CD4-positive, CD25-positive, alpha-beta regulatory T cell (primary cell): Measurements from ENCODE around the gene PRKG1. TPM values are rescaled to one million over a fixed set of nuclear protein-coding genes. Genes with fewer than 3 reads are reported as not detected.

Experiments used
- ATAC-seq, 2 donors: fragments of 150-1000 bp; cut with Tn5 transposase; one replicate each; pipeline ENCODE4 v1.10.0; 2021; ENCODE audit warnings: low read depth in 2 of 2, moderate number of reproducible peaks in 2 of 2, moderate library complexity in 1 of 2
- DNase-seq, 3 donors: peaks; one replicate each; pipeline versions ENCODE4 v3.0.0 to v3.0.0-alpha.2; 2012 to 2022; ENCODE audit warnings: mixed read lengths in 1 of 3
- H3K27ac ChIP-seq: one replicate; pipeline ENCODE4 v1.7.0; 2013; ENCODE audit warnings: mild to moderate bottlenecking, low read length; ENCODE audit not compliant: insufficient read depth, poor library complexity, severe bottlenecking
- H3K27me3 ChIP-seq: one replicate; pipeline ENCODE4 v1.7.0; 2013; ENCODE audit warnings: low read length; ENCODE audit not compliant: control insufficient read depth, insufficient read depth
- H3K36me3 ChIP-seq: one replicate; pipeline ENCODE4 v1.7.0; 2013; ENCODE audit warnings: mild to moderate bottlenecking, low read length, moderate library complexity; ENCODE audit not compliant: control insufficient read depth, insufficient read depth
- H3K4me1 ChIP-seq: 2 replicates; pipeline ENCODE4 v1.7.0; 2013; ENCODE audit warnings: mild to moderate bottlenecking, low read length; ENCODE audit not compliant: insufficient read depth, control insufficient read depth, poor library complexity, severe bottlenecking
- H3K4me3 ChIP-seq: one replicate; pipeline ENCODE4 v1.7.0; 2013; ENCODE audit warnings: low read depth, mild to moderate bottlenecking, low read length, moderate library complexity
- H3K9me3 ChIP-seq, 2 experiments: 1 replicate in 1 of 2; 2 replicates in 1 of 2; pipeline ENCODE4 v1.7.0; 2013; ENCODE audit warnings: low read length in 2 of 2, mild to moderate bottlenecking in 1 of 2, moderate library complexity in 1 of 2; ENCODE audit not compliant: control insufficient read depth in 2 of 2
- H3K27ac Mint-ChIP-seq, 3 donors: one replicate each; pipeline ENCODE4 v1.8.0; 2020 to 2022; ENCODE audit warnings: mild to moderate bottlenecking in 3 of 3, mixed read lengths in 3 of 3, moderate library complexity in 2 of 3
- H3K27me3 Mint-ChIP-seq: one replicate; pipeline ENCODE4 v1.8.0; 2022; ENCODE audit warnings: mild to moderate bottlenecking, mixed read lengths
- H3K36me3 Mint-ChIP-seq: one replicate; pipeline ENCODE4 v1.8.0; 2020; ENCODE audit warnings: mixed read lengths
- H3K4me1 Mint-ChIP-seq, 4 donors: one replicate each; pipeline ENCODE4 v1.8.0; 2020 to 2022; ENCODE audit warnings: mixed read lengths in 4 of 4, mild to moderate bottlenecking in 1 of 4
- H3K4me3 Mint-ChIP-seq, 4 donors: one replicate each; pipeline ENCODE4 v1.8.0; 2020 to 2022; ENCODE audit warnings: mild to moderate bottlenecking in 4 of 4, mixed read lengths in 4 of 4, moderate library complexity in 3 of 4
- H3K9me3 Mint-ChIP-seq, 7 donors: one replicate each; pipeline ENCODE4 v1.8.0; 2020 to 2022; ENCODE audit warnings: mixed read lengths in 7 of 7, mild to moderate bottlenecking in 3 of 7, moderate library complexity in 2 of 7
- polyA plus RNA-seq, 4 donors: library from polyadenylated mRNA; unstranded; fragments of 300-500 nt; fragmentation: Illumina TruSeq; gene quantifications; one replicate each; pipeline ENCODE4 v1.2.3, GENCODE V29; 2021
- total RNA-seq: library from RNA; stranded (reverse); gene quantifications from one replicate; pipeline ENCODE4 v1.2.3, GENCODE V29; 2022

The PRKG1 gene
- total and polyA plus RNA-seq, 5 donors from 2014 or later, result 0.30 TPM; not detected in 4

- Mint-ChIP-seq H3K4me3 (no peak overlapping the region), H3K36me3 (no peaks in the 10 kb centered on the region), H3K27ac (no peak overlapping the region), H3K4me1 (no peaks in the 10 kb centered on the region), H3K9me3 (peaks cover 0 to 7% (median 0%) of the 10 kb centered on the region in 7 donors), H3K27me3 (no peaks in the 10 kb centered on the region)
- ATAC-seq (no peak), DNase-seq (no peak)
- H3K4me3 ChIP-seq, result no peak overlapping the region
- no peak overlapping the region for H3K27ac ChIP-seq
- no peaks in the 10 kb centered on the region for H3K9me3 ChIP-seq
- no peaks in the 10 kb centered on the region for H3K27me3 ChIP-seq
- H3K36me3 ChIP-seq, result no peaks in the 10 kb centered on the region
- H3K4me1 ChIP-seq, result no peaks in the 10 kb centered on the region
Measured at GRCh38 chr10:52099026-52099600, 1024.8 kb downstream of the PRKG1 start.

GRCh38 chr10:52100011-52100547 is 1025.8 kb downstream of the PRKG1 start:
- peaks cover 0 to 5% (median 0%) of the 10 kb centered on the region in 7 donors for H3K9me3 Mint-ChIP-seq
- no peaks in the 10 kb centered on the region for H3K27me3 ChIP-seq
- H3K4me3 Mint-ChIP-seq, result no peak overlapping the region
- ATAC-seq (no peak), DNase-seq (no peak)
- no peaks in the 10 kb centered on the region for H3K36me3 ChIP-seq
- no peaks in the 10 kb centered on the region for H3K4me1 ChIP-seq
- H3K27ac ChIP-seq, result no peak overlapping the region
- H3K27ac Mint-ChIP-seq, result no peak overlapping the region
- no peaks in the 10 kb centered on the region for H3K27me3 Mint-ChIP-seq
- no peaks in the 10 kb centered on the region for H3K4me1 Mint-ChIP-seq
- no peak overlapping the region for H3K4me3 ChIP-seq
- no peaks in the 10 kb centered on the region for H3K9me3 ChIP-seq
- no peaks in the 10 kb centered on the region for H3K36me3 Mint-ChIP-seq

- no peak overlapping the region for H3K27ac ChIP-seq
- Mint-ChIP-seq H3K9me3 (peaks cover 0 to 3% (median 0%) of the 10 kb centered on the region in 7 donors), H3K4me1 (no peaks in the 10 kb centered on the region), H3K27me3 (no peaks in the 10 kb centered on the region), H3K4me3 (no peak overlapping the region), H3K36me3 (no peaks in the 10 kb centered on the region), H3K27ac (no peak overlapping the region)
- ATAC-seq, result no peak
- no peaks in the 10 kb centered on the region for H3K4me1 ChIP-seq
- H3K4me3 ChIP-seq, result no peak overlapping the region
- no peaks in the 10 kb centered on the region for H3K9me3 ChIP-seq
- no peaks in the 10 kb centered on the region for H3K36me3 ChIP-seq
- H3K27me3 ChIP-seq, result no peaks in the 10 kb centered on the region
- DNase-seq, result no peak
Measured at GRCh38 chr10:52105301-52105700, 1031.0 kb downstream of the PRKG1 start.

DNA sequence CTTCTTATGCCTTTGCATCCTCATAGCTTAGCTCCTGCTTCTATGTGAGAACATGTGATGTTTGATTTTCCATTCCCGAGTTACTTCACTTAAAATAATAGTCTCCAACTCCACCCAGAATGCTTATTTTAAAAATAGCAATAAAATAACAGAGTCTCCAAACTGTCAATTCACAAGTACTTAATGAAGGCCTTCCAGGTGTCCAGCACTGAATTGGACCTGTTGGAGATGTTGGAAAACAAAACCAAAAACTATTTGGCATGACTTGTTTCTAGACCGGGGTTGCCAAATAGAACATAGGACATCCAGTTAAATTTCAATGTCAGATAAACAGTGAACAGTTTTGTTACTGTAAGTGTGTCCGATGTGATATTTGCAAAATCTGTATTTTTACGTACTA is 1031.7 kb downstream of the PRKG1 start:
- H3K9me3 ChIP-seq, result no peaks in the 10 kb centered on the region
- H3K4me3 ChIP-seq, result no peak overlapping the region
- no peaks in the 10 kb centered on the region for H3K27me3 ChIP-seq
- no peaks in the 10 kb centered on the region for H3K4me1 Mint-ChIP-seq
- no peak overlapping the region for H3K4me3 Mint-ChIP-seq
- no peak overlapping the region for H3K27ac ChIP-seq
- no peak for ATAC-seq
- H3K27ac Mint-ChIP-seq, result no peak overlapping the region
- no peaks in the 10 kb centered on the region for H3K36me3 Mint-ChIP-seq
- H3K36me3 ChIP-seq, result no peaks in the 10 kb centered on the region
- no peaks in the 10 kb centered on the region for H3K4me1 ChIP-seq
- no peaks in the 10 kb centered on the region for H3K27me3 Mint-ChIP-seq
- peaks cover 0 to 3% (median 0%) of the 10 kb centered on the region in 7 donors for H3K9me3 Mint-ChIP-seq
- no peak for DNase-seq

DNA sequence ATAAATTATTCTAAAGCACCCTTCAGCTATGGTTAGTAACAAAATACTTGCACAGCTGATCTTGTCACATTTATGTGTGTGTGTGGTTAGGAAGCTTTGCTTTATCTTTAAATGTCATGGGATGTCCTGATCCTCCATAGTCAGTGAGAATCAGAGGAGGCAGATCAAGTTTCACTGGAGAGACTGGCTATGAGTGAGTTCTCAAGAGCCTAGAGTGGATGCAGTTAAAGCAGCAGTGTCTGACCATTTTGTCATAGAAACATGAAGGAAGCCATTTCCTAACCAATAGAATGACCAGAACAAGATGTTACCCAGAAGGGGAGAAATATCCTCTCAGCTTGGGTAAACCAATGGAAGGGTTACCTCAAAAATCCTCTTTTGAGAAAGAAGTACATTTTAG is 1032.6 kb downstream of the PRKG1 start:
- no peak overlapping the region for H3K27ac Mint-ChIP-seq
- no peaks in the 10 kb centered on the region for H3K27me3 Mint-ChIP-seq
- no peaks in the 10 kb centered on the region for H3K27me3 ChIP-seq
- no peaks in the 10 kb centered on the region for H3K36me3 ChIP-seq
- no peaks in the 10 kb centered on the region for H3K36me3 Mint-ChIP-seq
- H3K4me3 ChIP-seq, result no peak overlapping the region
- no peak for DNase-seq
- peaks cover 0 to 3% (median 2%) of the 10 kb centered on the region in 7 donors for H3K9me3 Mint-ChIP-seq
- H3K9me3 ChIP-seq, result no peaks in the 10 kb centered on the region
- no peak overlapping the region for H3K4me3 Mint-ChIP-seq
- no peaks in the 10 kb centered on the region for H3K4me1 Mint-ChIP-seq
- H3K27ac ChIP-seq, result no peak overlapping the region
- no peak for ATAC-seq
- H3K4me1 ChIP-seq, result no peaks in the 10 kb centered on the region

- peaks cover 0 to 6% (median 0%) of the 10 kb centered on the region in 7 donors for H3K9me3 Mint-ChIP-seq
Measured at GRCh38 chr10:52108236-52108635, 1033.9 kb downstream of the PRKG1 start.

GRCh38 chr10:52110576-52110975 is 1036.3 kb downstream of the PRKG1 start:
- Mint-ChIP-seq H3K4me3 (no peak overlapping the region), H3K27me3 (no peaks in the 10 kb centered on the region), H3K36me3 (no peaks in the 10 kb centered on the region), H3K9me3 (peaks cover 0 to 6% (median 2%) of the 10 kb centered on the region in 7 donors), H3K4me1 (no peaks in the 10 kb centered on the region), H3K27ac (no peak overlapping the region)
- DNase-seq (no peak), ATAC-seq (no peak)
- Histone ChIP-seq H3K9me3 (no peaks in the 10 kb centered on the region), H3K4me3 (no peak overlapping the region), H3K27me3 (no peaks in the 10 kb centered on the region), H3K27ac (no peak overlapping the region), H3K4me1 (no peaks in the 10 kb centered on the region), H3K36me3 (no peaks in the 10 kb centered on the region)

More at GRCh38 chr10:52108236-52108635, 1033.9 kb downstream of the PRKG1 start:
- Mint-ChIP-seq H3K27me3 (no peaks in the 10 kb centered on the region), H3K27ac (peak overlapping the region in 1 of 3 donors; percentile 38), H3K36me3 (no peaks in the 10 kb centered on the region), H3K4me1 (no peaks in the 10 kb centered on the region), H3K4me3 (no peak overlapping the region)
- Histone ChIP-seq H3K27me3 (no peaks in the 10 kb centered on the region), H3K9me3 (no peaks in the 10 kb centered on the region), H3K27ac (no peak overlapping the region), H3K4me3 (no peak overlapping the region), H3K36me3 (no peaks in the 10 kb centered on the region), H3K4me1 (no peaks in the 10 kb centered on the region)
- ATAC-seq (no peak), DNase-seq (no peak)
